Neural cell (in vitro differentiated cells): ENCODE results near the gene NECTIN1.

Experiments
- EP300 ChIP-seq: fragments of 450-650 bp; conservative IDR thresholded peaks from 2 replicates; pipeline ENCODE4 v1.6.1; 2014; ENCODE audit warnings: antibody characterized with exemption, mild to moderate bottlenecking, moderate library complexity; ENCODE audit not compliant: poor library complexity, severe bottlenecking
- EZH2 ChIP-seq: fragments of 200-600, 300-800 bp; shearing (Covaris generic), sonication (generic); IDR thresholded peaks from 2 replicates; pipeline ENCODE4 v1.6.1; 2014; ENCODE audit warnings: antibody characterized with exemption, low read length, borderline replicate concordance, mild to moderate bottlenecking; ENCODE audit not compliant: insufficient read depth, poor library complexity, severe bottlenecking
- MXI1 ChIP-seq: fragments of 450-650 bp; conservative IDR thresholded peaks from 2 replicates; pipeline ENCODE4 v1.6.1; 2014; ENCODE audit warnings: antibody characterized with exemption, mild to moderate bottlenecking; ENCODE audit not compliant: poor library complexity, severe bottlenecking
- POLR2AphosphoS5 ChIP-seq: IDR thresholded peaks from 2 replicates; pipeline ENCODE4 v1.6.1; 2012
- RAD21 ChIP-seq: fragments of 450-650 bp; conservative IDR thresholded peaks from 2 replicates; pipeline ENCODE4 v1.6.1; 2014; ENCODE audit warnings: antibody characterized with exemption, mild to moderate bottlenecking, moderate library complexity
- TAF1 ChIP-seq: IDR thresholded peaks from 2 replicates; pipeline ENCODE4 v1.6.1; 2012; ENCODE audit warnings: low read depth
- TF ChIP-seq, protein P1 (sequence below): fragments of 450-650 bp; IDR thresholded peaks from 2 replicates; pipeline ENCODE4 v1.5.1; 2014; ENCODE audit warnings: antibody characterized with exemption, mild to moderate bottlenecking, moderate library complexity; ENCODE audit not compliant: poor library complexity, severe bottlenecking

DNA sequence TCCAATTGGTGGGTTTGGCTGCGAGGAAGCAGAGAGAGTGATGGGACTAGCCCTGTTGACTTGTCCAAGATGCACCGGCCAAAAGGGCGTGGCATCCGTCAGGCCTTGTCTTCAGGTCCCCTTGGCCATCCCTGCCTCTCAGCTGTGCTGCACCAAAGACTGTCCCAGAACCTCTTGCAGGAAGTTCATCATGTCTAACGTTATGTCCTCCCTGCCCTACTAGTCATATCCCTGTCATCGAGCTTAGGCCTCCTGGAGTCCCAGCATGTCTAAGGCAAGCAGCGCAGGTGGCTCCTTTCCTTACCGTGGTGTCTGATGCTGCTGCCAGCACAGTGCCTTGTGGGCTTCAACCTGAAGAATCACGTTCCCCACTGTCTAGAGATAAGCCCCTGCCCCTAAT, 51.2 kb downstream of the NECTIN1 start:
- TF ChIP-seq, protein P1, sequence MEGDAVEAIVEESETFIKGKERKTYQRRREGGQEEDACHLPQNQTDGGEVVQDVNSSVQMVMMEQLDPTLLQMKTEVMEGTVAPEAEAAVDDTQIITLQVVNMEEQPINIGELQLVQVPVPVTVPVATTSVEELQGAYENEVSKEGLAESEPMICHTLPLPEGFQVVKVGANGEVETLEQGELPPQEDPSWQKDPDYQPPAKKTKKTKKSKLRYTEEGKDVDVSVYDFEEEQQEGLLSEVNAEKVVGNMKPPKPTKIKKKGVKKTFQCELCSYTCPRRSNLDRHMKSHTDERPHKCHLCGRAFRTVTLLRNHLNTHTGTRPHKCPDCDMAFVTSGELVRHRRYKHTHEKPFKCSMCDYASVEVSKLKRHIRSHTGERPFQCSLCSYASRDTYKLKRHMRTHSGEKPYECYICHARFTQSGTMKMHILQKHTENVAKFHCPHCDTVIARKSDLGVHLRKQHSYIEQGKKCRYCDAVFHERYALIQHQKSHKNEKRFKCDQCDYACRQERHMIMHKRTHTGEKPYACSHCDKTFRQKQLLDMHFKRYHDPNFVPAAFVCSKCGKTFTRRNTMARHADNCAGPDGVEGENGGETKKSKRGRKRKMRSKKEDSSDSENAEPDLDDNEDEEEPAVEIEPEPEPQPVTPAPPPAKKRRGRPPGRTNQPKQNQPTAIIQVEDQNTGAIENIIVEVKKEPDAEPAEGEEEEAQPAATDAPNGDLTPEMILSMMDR, result no peak
- TF ChIP-seq MXI1 (no peak), EP300 (no peak), POLR2AphosphoS5 (no peak), EZH2 (no peak), RAD21 (no peak), TAF1 (no peak)
